Rectal smooth muscle tissue (tissue), 1 donor: Measurements from ENCODE around the gene NPAS3.
"Not testable (repeated sequence)": the region's sequence is repeated elsewhere in the genome, so short reads cannot be mapped to it uniquely, and the experiment has no call there.

Experiments used
- H3K27ac ChIP-seq: one replicate; pipeline ENCODE4 v1.7.0; 2013; ENCODE audit warnings: low read depth, low read length, inconsistent platforms
- H3K27me3 ChIP-seq: one replicate; pipeline ENCODE4 v1.7.0; 2013; ENCODE audit warnings: low read length; ENCODE audit not compliant: control insufficient read depth, insufficient read depth
- H3K36me3 ChIP-seq: one replicate; pipeline ENCODE4 v1.7.0; 2013; ENCODE audit warnings: low read length; ENCODE audit not compliant: control insufficient read depth, insufficient read depth
- H3K4me1 ChIP-seq: one replicate; pipeline ENCODE4 v1.7.0; 2013; ENCODE audit warnings: low read length; ENCODE audit not compliant: control insufficient read depth, insufficient read depth
- H3K4me3 ChIP-seq: one replicate; pipeline ENCODE4 v1.7.0; 2013; ENCODE audit warnings: low read length
- H3K9ac ChIP-seq: one replicate; pipeline ENCODE4 v1.7.0; 2013; ENCODE audit warnings: low read length

Gene NPAS3

DNA sequence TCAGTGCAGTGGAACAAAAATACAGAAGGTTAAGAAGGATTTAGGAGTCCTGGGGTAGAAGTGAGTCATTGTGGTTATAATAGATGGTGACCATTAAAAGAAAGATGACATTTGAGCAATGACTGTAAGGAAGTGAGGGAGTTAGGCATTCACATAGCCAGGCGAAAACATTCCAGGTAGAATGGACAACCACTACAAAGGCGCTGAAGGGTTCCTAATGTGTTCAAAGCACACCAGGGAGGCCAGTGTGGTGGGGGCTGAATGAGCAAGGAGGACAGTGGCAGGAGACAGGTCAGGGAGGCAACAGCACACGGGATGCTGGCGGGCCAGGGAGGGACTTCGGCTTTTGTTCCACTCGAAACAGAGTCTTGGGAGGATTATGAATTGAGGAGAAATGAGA lies 129.9 kb downstream of the NPAS3 start:
- Histone ChIP-seq H3K4me1 (no peaks in the 10 kb centered on the region), H3K4me3 (no peak overlapping the region), H3K27me3 (no peaks in the 10 kb centered on the region), H3K36me3 (no peaks in the 10 kb centered on the region), H3K9ac (no peak overlapping the region), H3K27ac (no peak overlapping the region)

DNA sequence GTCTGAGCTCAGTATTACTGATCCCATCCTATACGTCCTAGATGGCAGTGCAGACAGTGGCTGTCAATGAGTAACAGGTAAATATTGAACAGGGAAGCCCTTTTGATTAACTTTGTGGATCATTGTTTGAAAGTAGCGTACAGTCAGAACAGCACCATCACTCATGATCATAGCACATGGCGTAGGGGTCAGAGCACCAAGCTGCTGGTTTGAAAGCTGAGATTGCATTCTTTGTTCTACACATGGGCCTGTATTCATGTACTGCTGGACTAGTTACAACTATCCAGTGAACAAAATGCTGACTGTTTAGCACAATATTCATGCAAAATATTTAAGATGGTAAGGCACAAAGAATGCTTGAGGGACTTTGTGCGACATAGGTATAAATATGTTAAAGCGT lies 131.8 kb downstream of the NPAS3 start:
- Histone ChIP-seq H3K36me3 (no peaks in the 10 kb centered on the region), H3K27ac (no peak overlapping the region), H3K4me1 (no peaks in the 10 kb centered on the region), H3K4me3 (no peak overlapping the region), H3K27me3 (no peaks in the 10 kb centered on the region), H3K9ac (no peak overlapping the region)

DNA sequence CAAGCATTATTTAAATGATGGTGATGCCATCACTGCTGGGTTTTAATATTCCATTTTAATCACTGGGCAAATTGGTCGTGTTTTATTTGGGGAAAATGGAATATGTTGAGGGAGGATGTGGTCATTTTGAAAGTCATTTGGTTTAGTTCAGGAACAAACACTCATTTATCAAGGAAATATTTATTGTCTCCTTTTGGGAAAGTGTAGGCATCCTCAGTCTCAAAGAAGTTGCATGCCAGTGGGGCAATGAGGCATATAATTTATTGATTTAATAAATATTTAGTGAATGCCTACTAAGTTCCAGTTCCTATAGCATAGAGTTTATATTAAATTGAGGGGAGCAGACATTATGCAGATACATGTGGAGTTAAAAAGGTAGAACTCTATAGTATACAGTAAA lies 134.3 kb downstream of the NPAS3 start:
- Histone ChIP-seq H3K36me3 (no peaks in the 10 kb centered on the region), H3K4me3 (no peak overlapping the region)

DNA sequence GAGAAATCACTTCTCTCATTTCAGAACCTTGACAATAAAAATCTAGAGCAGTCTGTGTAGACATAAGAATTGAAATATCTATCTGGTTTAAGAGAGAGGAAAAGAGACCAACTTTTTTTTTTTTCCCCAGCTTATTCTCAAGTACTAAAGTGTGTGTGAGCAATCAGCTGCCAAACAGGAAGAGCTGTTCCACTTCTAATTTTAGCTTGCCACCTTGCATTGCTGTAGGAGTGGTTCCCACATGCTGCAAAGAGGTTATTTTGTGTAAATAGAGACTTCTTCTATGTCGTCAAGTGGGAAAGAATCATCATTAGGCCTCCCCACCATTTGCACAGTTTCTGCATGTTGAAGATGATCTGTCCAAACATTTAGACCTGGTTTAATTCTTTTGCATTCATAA lies 142.6 kb downstream of the NPAS3 start:
- Histone ChIP-seq H3K4me3 (no peak overlapping the region), H3K36me3 (no peaks in the 10 kb centered on the region), H3K27me3 (no peaks in the 10 kb centered on the region), H3K9ac (no peak overlapping the region), H3K27ac (no peak overlapping the region), H3K4me1 (no peaks in the 10 kb centered on the region)

More for the DNA sequence above, 134.3 kb downstream of the NPAS3 start:
- Histone ChIP-seq H3K27ac (no peak overlapping the region), H3K27me3 (no peaks in the 10 kb centered on the region), H3K9ac (no peak overlapping the region), H3K4me1 (no peaks in the 10 kb centered on the region)

DNA sequence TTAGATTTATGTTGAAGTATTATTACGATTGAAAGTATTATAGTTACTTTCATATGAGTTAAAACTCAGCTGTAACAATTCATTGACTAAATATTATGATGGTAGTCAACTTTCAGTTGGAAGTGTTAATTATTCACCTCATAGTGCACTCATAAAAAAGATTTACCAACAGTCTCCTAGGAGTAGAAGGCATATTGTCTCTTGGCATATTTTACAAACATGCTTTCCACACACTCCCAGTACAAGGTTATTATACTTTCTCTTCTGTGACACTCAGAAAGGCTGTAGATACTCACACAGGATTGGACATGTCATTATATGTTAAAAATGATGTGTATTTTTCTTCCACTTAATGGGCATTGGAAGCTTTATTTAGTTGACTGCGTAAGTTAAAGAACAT lies 147.1 kb downstream of the NPAS3 start:
- H3K4me3 ChIP-seq: no peak overlapping the region
- no peaks in the 10 kb centered on the region for H3K36me3 ChIP-seq
- H3K4me1 ChIP-seq: no peaks in the 10 kb centered on the region
- no peak overlapping the region for H3K9ac ChIP-seq
- H3K27me3 ChIP-seq: no peaks in the 10 kb centered on the region
- no peak overlapping the region for H3K27ac ChIP-seq

DNA sequence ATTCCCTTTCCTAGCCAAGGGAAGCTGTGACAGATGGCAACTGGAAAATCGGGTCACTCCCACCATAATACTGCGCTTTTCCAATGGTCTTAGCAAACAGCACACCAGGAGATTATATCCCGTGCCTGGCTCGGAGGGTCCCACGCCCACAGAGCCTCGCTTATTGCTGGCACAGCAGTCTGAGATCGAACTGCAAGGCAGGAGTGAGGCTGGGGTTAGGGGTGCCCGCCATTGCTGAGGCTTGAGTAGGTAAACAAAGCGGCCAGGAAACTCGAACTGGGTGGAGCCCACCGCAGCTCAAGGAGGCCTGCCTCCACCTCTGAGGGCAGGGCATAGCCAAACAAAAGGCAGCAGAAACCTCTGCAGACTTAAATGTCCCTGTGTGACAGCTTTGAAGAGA lies 149.6 kb downstream of the NPAS3 start:
- not testable (repeated sequence) for H3K36me3 ChIP-seq, H3K4me3 ChIP-seq, H3K27ac ChIP-seq, H3K27me3 ChIP-seq, H3K9ac ChIP-seq, H3K4me1 ChIP-seq

DNA sequence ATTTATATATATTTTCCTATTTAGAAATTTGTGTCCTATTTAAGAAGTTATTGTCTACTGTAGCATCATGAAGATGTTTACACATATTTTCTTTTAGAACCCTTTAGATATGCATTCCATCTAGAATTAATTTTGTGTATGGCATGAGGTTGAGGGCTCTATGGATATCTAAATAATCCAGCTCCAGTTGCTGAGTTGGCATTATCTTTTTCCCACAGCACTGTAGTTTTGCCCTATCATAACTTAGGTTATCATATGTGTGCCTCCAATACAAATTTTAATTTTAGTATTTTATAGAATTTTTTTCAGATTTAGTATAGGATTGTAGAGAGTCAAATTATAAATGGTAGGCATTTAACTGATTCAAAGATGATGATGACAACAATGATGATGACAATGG lies 159.3 kb downstream of the NPAS3 start:
- Histone ChIP-seq H3K9ac (no peak overlapping the region), H3K4me3 (no peak overlapping the region), H3K4me1 (no peaks in the 10 kb centered on the region), H3K27me3 (no peaks in the 10 kb centered on the region), H3K27ac (no peak overlapping the region), H3K36me3 (no peaks in the 10 kb centered on the region)

DNA sequence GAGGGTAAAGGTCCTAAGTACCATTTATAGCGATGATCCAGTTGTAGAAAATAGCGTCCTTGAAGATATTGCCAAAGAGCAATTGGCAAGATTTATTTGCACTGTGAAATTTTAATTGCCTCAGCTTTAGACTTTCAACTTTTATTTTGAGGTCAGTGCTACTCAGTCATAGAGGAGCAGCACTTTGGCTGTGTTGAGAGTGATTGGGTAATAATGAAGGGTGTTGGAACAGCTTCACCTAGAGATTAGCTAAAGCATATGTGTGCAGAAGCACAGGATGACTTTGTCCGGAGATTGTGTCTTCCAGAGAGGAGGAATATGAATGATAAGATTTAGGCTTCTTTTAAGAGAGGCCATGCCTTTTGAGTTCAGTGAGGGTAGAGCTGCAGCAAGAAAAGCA lies 164.8 kb downstream of the NPAS3 start:
- Histone ChIP-seq H3K9ac (no peak overlapping the region), H3K4me3 (no peak overlapping the region), H3K27ac (no peak overlapping the region), H3K36me3 (no peaks in the 10 kb centered on the region), H3K27me3 (no peaks in the 10 kb centered on the region), H3K4me1 (no peaks in the 10 kb centered on the region)

DNA sequence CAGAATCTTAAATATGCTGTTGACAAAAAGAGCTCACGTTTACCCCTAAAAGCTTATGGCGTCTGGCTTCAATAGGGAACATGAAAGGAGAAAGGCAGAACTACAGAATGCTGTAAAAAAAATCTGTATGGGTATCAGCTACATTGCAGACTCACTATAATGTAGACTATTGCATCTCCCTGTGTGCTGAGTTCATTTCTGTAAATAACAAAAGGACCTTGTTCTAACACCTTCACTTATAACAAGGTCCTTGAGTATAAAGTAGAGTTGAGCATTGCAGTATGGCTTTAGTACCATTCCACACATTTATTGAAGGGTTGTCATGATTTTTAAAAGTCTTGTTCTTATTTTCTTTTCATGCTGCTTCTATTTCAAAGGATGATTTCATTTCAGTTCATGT lies 165.3 kb downstream of the NPAS3 start:
- Histone ChIP-seq H3K4me1 (no peaks in the 10 kb centered on the region), H3K36me3 (no peaks in the 10 kb centered on the region), H3K4me3 (no peak overlapping the region), H3K27ac (no peak overlapping the region), H3K27me3 (no peaks in the 10 kb centered on the region), H3K9ac (no peak overlapping the region)

DNA sequence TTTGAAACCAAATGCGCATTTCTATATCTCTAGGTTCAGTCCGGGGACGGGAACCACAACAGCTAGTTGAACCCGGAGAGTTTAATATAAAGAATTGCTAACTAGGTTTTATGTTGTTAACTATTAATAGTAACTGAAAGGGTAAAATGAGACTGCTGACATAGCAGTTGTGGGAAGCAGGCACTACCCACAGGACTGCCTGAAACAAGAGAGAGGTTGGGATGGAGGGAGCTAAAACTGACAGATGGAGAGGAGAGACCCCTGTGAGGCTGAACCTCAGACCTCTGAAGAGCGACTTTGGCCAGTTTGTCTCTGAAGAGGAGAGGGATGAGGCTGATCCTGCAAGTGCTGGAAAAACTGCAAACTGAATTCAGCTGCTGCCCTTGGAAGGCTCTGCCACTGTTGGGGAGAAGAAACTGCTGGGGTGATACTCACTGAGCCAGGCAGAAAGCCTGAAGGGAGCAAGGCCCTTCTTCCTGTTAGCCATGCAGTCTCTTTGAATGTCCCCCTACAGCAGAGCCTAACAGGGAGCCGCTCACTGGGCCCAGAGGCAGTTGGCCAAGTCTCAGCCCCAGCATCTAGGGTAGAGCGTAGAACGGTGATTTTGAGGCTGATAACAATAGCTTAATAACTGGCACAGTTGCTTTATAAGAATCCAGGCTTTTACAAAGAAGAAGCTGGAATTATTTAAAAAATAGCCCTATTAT lies 172.2 kb downstream of the NPAS3 start:
- Histone ChIP-seq H3K27ac (no peak overlapping the region), H3K27me3 (no peaks in the 10 kb centered on the region)

DNA sequence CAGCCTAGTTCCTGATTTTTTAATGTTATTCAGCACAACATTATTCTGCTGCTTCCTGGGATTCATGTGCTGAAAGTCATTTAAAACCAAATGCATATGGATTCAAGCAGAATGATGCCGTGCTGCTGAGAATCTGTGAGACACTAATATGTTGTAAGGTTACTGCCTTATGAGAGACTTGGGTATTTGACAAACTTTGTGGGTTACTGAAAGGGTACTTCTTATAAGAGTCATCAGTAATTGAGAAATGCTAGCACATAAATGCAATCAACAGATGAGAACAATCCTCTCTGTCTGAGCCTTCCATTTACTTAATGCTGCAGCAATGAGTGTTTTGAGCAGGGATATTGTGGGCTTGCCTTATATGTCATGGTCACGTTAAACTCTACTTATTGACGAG lies 175.7 kb downstream of the NPAS3 start:
- H3K4me1 ChIP-seq: no peaks in the 10 kb centered on the region
- H3K27ac ChIP-seq: no peak overlapping the region
- H3K27me3 ChIP-seq: no peaks in the 10 kb centered on the region
- H3K9ac ChIP-seq: no peak overlapping the region
- H3K4me3 ChIP-seq: no peak overlapping the region
- H3K36me3 ChIP-seq: no peaks in the 10 kb centered on the region

More for the DNA sequence above, 172.2 kb downstream of the NPAS3 start:
- no peak overlapping the region for H3K9ac ChIP-seq
- no peak overlapping the region for H3K4me3 ChIP-seq
- no peaks in the 10 kb centered on the region for H3K4me1 ChIP-seq
- H3K36me3 ChIP-seq: no peaks in the 10 kb centered on the region

DNA sequence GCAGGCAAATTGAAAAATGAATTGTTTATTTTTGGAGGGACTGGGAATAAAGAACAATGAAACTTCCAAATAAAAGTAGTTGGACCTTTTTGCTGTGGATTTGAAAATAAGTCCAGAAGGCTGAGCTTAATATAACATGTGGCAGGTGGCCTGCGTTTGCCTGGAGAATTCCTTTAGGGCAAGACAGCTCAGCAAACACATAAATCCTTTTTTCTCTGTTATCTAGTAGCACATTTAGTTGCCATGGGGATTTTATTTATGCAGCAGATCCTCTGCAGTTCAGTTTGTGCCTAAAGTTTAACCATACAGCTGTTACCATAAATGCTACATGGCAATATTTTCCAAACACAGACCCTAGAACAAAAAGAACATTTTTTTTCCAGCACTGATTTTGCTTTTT lies 180.0 kb downstream of the NPAS3 start:
- Histone ChIP-seq H3K27ac (no peak overlapping the region), H3K36me3 (no peaks in the 10 kb centered on the region), H3K9ac (no peak overlapping the region), H3K4me1 (no peaks in the 10 kb centered on the region), H3K4me3 (no peak overlapping the region), H3K27me3 (no peaks in the 10 kb centered on the region)

DNA sequence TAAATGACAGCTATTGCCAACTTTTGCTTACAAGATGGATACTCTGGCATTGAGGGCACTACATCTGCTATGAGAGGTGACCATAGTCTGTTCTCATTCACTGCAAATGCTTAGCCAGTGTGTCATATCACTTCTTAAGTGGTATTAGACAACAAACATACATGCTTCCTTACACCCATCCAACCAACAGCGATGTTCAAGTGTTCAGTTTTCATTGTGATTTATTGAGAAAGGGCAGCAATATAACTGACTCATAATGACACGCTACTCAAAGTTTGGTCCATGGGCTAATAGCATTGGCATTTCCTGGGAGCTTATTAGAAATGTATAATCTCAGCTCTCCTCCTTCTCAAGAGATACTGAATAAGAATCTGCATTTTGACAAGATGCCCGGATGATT lies 181.7 kb downstream of the NPAS3 start:
- H3K27ac ChIP-seq: no peak overlapping the region

More for the DNA sequence above, 181.7 kb downstream of the NPAS3 start:
- Histone ChIP-seq H3K4me3 (no peak overlapping the region), H3K27me3 (no peaks in the 10 kb centered on the region), H3K36me3 (no peaks in the 10 kb centered on the region), H3K9ac (no peak overlapping the region), H3K4me1 (no peaks in the 10 kb centered on the region)
